ENCODE results near the gene KMT2E.

DNA sequence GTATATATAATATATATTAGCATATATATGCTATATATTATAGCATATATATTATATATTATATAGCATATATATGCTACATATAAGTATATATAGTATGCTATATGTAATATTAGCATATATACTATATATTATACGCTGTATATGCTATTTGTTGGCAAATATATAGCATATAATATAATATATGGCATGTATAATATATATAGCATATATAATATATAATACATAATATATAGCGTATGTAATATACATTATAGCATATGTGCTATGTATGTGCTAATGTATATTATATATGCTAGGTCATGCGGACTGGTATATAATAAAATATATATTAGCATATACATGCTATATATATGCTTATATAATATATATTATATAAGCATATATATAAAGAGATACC, 72.8 kb downstream of the KMT2E start:
- TF ChIP-seq EZH2 (IDR thresholded peaks at IDR 0.05; ENCODE audit: borderline replicate concordance, low read length) (no peak), CTCF (IDR thresholded peaks at IDR 0.05; ENCODE audit: low read length) (no peak)
